Measurements from ENCODE around the gene RHPN2. TPM values are rescaled to one million over a fixed set of nuclear protein-coding genes. Genes with fewer than 3 reads are reported as not detected.

Gene RHPN2
- total and polyA plus RNA-seq, 8 donors = 7.5 to 18.9 (median 8.2) TPM

DNA sequence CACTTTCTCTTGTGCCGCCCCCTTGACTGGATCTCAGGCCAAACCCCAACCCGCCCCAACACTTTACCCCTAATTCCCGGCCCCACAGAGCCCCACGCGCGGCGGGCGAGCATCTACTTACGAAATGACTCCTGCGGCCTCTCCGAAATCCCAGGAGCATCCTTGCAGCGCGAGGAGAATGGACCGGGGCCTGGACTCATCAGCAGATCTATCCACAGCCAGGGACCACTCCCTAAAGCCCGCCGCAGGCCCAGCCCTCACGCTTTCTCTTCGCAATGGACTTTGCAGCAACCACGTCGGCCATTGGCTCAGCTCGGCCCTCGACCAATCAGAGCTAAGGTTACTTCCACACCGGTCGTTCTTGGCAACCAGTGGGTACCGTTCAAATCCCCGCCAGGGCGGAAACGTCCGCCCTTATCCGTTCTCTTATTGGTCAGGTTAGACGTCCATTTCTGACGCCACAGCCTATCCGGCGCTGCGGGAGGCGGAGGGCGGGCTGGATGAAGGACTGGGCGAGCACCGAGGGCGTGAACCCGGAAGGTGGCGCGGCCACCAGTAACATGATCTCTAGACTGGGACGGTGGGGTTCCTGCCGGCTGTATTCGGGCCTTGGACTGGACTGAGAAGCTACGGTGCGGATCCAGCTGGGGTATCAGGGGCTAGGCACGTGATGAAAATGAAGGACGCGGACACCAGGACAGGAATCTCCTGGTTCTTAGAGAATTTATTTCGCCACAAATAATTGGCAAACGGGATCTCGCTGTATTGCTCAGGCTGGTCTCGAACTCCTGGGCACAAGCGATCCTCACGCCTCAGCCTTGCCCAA, 92.8 kb downstream of the RHPN2 start, which contains the start of the genes CEP89 and FAAP24:
CEP89 (minus strand) TSS at position 244 of the 826 bp plus-strand sequence; CDS start at position 160, 84 bp downstream.
FAAP24 (plus strand) TSS at position 528 of the 826 bp plus-strand sequence. CDS start 955 bp downstream, outside the sequence.
- H3K4me1 ChIP-seq = peaks cover 0 to 12% (median 0%) of the 10 kb centered on the region in 3 donors
- H3K9me3 ChIP-seq = no peaks in the 10 kb centered on the region
- peak; percentile 98 to 99 (median 98) for ATAC-seq
- intact Hi-C loops (cut with DNase I) = loop anchor here in 1 of 3 donors (10.0 kb wide), 1 partner anchor 133 kb away; no protein-coding TSS in a partner anchor
- TF ChIP-seq, protein P1, sequence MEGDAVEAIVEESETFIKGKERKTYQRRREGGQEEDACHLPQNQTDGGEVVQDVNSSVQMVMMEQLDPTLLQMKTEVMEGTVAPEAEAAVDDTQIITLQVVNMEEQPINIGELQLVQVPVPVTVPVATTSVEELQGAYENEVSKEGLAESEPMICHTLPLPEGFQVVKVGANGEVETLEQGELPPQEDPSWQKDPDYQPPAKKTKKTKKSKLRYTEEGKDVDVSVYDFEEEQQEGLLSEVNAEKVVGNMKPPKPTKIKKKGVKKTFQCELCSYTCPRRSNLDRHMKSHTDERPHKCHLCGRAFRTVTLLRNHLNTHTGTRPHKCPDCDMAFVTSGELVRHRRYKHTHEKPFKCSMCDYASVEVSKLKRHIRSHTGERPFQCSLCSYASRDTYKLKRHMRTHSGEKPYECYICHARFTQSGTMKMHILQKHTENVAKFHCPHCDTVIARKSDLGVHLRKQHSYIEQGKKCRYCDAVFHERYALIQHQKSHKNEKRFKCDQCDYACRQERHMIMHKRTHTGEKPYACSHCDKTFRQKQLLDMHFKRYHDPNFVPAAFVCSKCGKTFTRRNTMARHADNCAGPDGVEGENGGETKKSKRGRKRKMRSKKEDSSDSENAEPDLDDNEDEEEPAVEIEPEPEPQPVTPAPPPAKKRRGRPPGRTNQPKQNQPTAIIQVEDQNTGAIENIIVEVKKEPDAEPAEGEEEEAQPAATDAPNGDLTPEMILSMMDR (IDR thresholded peaks at IDR 0.05) = no peak
- peak within 1 kb of the TSS; percentile 54 to 78 (median 64) for H3K4me3 ChIP-seq
- peak within 1 kb of the TSS in 1 of 4 donors; percentile 40 for H3K27ac ChIP-seq
- DNase-seq = peak; percentile 95 to 100 (median 98)
- no peaks in the 10 kb centered on the region for H3K27me3 ChIP-seq
- H3K36me3 ChIP-seq = no peaks in the 10 kb centered on the region
- WGBS, 2 donors = 0 to 1% methylated on average over 57 of the region's 57 CpGs
- peak; percentile 95 for FAIRE-seq

- intact Hi-C loops (cut with DNase I) = loop anchor here in 1 of 3 donors (10.0 kb wide), 1 partner anchor 134 kb away; no protein-coding TSS in a partner anchor
- ATAC-seq (no peak), FAIRE-seq (no peak), DNase-seq (no peak)
- Histone ChIP-seq H3K36me3 (no peaks in the 10 kb centered on the region), H3K4me1 (peaks cover 0 to 9% (median 0%) of the 10 kb centered on the region in 3 donors), H3K27ac (no peak overlapping the region), H3K27me3 (no peaks in the 10 kb centered on the region), H3K4me3 (peak overlapping the region; percentile 54 to 78 (median 64)), H3K9me3 (no peaks in the 10 kb centered on the region)
- WGBS, 2 donors = 19 to 21% methylated on average over 21 of the region's 21 CpGs
- TF ChIP-seq, protein P1 (IDR thresholded peaks at IDR 0.05) = no peak
These were observed 93.6 kb downstream of the RHPN2 start for GRCh38 chr19:32971012-32971595.

GRCh38 chr19:32969549-32969948, 95.1 kb downstream of the RHPN2 start:
- Histone ChIP-seq H3K36me3 (no peaks in the 10 kb centered on the region), H3K4me3 (no peak overlapping the region), H3K27ac (no peak overlapping the region), H3K4me1 (peaks cover 0 to 9% (median 0%) of the 10 kb centered on the region in 3 donors), H3K27me3 (no peaks in the 10 kb centered on the region), H3K9me3 (no peaks in the 10 kb centered on the region)
- no peak for FAIRE-seq
- ATAC-seq = no peak
- intact Hi-C loops (cut with DNase I) = no loop called here
- DNase-seq = peak in 1 of 6 donors; percentile 62
- TF ChIP-seq, protein P1 (IDR thresholded peaks at IDR 0.05) = no peak
- 87 to 94% methylated on average over 10 of the region's 10 CpGs for WGBS, 2 donors

GRCh38 chr19:32966750-32967149, 97.9 kb downstream of the RHPN2 start:
- H3K27me3 ChIP-seq = no peaks in the 10 kb centered on the region
- H3K4me3 ChIP-seq = no peak overlapping the region
- 86 to 90% methylated on average over 9 of the region's 9 CpGs for WGBS, 2 donors
- H3K9me3 ChIP-seq = no peaks in the 10 kb centered on the region
- DNase-seq (no peak), ATAC-seq (no peak), FAIRE-seq (no peak)
- H3K4me1 ChIP-seq = peaks cover 0 to 9% (median 0%) of the 10 kb centered on the region in 3 donors
- no peaks in the 10 kb centered on the region for H3K36me3 ChIP-seq
- intact Hi-C loops (cut with DNase I) = no loop called here
- H3K27ac ChIP-seq = no peak overlapping the region
- TF ChIP-seq, protein P1 (IDR thresholded peaks at IDR 0.05) = no peak

Data from pancreas (tissue), 10 donors.